ENCODE data around the gene PEX11B.

The PEX11B gene

GRCh38 chr1:145868232-145868631 lies 50.3 kb downstream of the PEX11B start:
- DNase-seq (ENCODE audit: low read depth), result no peak

- no peak for DNase-seq (ENCODE audit: low read depth)
These were observed 55.1 kb downstream of the PEX11B start for GRCh38 chr1:145863282-145864018.
